K562 (cell line): ENCODE results near the gene ERBB4. TPM values are rescaled to one million over a fixed set of nuclear protein-coding genes. Genes with fewer than 3 reads are reported as not detected.

Experiments used
- NR4A1 ChIP-seq, 2 experiments: fragments of 250-450 bp in 1 of 2; fragments of 450-650 bp in 1 of 2; sonication (Bioruptor Pico) in 1 of 2; IDR thresholded peaks; 2 replicates each; pipeline versions ENCODE4 v1.4.0 to v1.6.1; 2016 to 2020; ENCODE audit warnings: mild to moderate bottlenecking in 2 of 2, missing compliant biosample characterization in 1 of 2, missing genetic modification characterization in 1 of 2, moderate library complexity in 1 of 2
- SREBF1 ChIP-seq: fragments of 150-350 bp; IDR thresholded peaks from 2 replicates; pipeline ENCODE4 v1.6.1; 2014; ENCODE audit warnings: antibody characterized with exemption, low read depth, low read length, borderline replicate concordance
- ZSCAN32 ChIP-seq: fragments of 450-650 bp; formaldehyde crosslinking; IDR thresholded peaks from 2 replicates; pipeline ENCODE4 v1.4.0; 2020; ENCODE audit warnings: mild to moderate bottlenecking, moderate library complexity
- polyA plus RNA-seq, 8 experiments: library from polyadenylated mRNA; depleted of rRNA in 4 of 8; stranded (reverse) in 5 of 8; unstranded in 3 of 8; fragments of >200 nt; fragmentation: Nextera tagmentation in 2 of 8; fragmentation: Illumina TruSeq in 1 of 8; extraction: Ambion mirVana in 2 of 8; extraction: Trizol in 1 of 8; gene quantifications; 2 replicates each; pipeline versions ENCODE4 v1.2.1 to v1.2.3, GENCODE V29; 2011 to 2014; ENCODE audit warnings: inconsistent platforms in 1 of 8, missing spikeins in 1 of 8
- total RNA-seq, 7 experiments: library from RNA; depleted of rRNA in 6 of 7; stranded (reverse); fragments of >200 nt in 6 of 7; fragmentation: Illumina TruSeq in 2 of 7; extraction: Trizol in 2 of 7; gene quantifications; 2 replicates each; pipeline versions ENCODE4 v1.2.1 to v1.2.3, GENCODE V29; 2011 to 2021; ENCODE audit warnings: low replicate concordance in 1 of 7
- TF ChIP-seq, protein P1 (sequence below), 2 experiments: fragments of 450-650 bp in 1 of 2; sonication (generic) in 1 of 2; formaldehyde crosslinking in 1 of 2; IDR thresholded peaks; 2 replicates each; pipeline versions ENCODE4 v1.7.1 to v1.9.0; 2016 to 2022; ENCODE audit warnings: inconsistent platforms in 1 of 2, mild to moderate bottlenecking in 1 of 2, missing genetic modification reagents in 1 of 2

ERBB4 gene
- total and polyA plus RNA-seq, 9 of the 15 experiments (the other 6 are each of a cell fraction or from before 2014, with no cell fraction given): not detected

DNA sequence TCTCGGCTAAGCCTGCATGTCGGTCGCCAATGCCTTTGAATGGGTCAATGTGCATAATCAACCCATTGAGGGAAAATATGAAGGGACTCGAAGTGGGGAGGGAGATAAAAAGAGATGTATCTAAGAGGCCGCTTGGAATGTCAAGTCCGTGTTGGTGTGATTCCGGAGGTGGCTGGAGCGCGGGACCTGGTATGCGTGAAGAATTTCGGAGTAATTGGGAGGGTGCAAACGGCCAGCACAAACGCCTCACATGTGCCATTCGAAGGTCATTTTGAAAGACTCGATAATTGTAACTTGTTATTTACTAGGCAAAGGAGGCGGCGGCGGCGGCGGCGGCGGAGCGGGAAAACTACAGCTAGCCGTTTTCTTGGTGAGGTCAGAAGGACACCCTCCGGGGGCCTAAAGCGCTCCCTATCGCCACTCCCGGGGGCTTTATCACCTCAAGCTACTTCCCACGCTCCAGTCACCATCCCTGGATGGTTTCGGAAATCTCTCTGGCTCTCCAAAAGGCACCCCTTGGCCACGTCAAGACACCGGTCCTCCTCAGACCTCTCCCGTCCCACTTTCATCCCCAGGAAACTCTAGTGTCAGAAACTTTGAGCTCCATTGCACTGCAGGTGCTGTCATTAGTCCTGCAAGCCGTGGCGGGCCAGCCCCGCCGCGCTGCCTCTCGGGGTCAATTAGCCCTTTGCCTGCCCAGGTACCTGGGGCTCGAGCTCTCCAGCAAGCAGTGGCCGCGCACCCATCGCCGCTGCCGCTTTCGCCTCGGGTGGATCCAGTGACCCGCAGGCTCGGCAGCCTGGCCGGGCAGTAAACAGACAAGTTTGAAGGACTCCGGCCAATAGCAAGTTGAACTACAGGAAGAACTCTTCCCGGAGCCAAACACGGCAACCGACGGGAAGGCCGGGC, 1.5 kb downstream of the ERBB4 start (continued):
- TF ChIP-seq, protein P1, sequence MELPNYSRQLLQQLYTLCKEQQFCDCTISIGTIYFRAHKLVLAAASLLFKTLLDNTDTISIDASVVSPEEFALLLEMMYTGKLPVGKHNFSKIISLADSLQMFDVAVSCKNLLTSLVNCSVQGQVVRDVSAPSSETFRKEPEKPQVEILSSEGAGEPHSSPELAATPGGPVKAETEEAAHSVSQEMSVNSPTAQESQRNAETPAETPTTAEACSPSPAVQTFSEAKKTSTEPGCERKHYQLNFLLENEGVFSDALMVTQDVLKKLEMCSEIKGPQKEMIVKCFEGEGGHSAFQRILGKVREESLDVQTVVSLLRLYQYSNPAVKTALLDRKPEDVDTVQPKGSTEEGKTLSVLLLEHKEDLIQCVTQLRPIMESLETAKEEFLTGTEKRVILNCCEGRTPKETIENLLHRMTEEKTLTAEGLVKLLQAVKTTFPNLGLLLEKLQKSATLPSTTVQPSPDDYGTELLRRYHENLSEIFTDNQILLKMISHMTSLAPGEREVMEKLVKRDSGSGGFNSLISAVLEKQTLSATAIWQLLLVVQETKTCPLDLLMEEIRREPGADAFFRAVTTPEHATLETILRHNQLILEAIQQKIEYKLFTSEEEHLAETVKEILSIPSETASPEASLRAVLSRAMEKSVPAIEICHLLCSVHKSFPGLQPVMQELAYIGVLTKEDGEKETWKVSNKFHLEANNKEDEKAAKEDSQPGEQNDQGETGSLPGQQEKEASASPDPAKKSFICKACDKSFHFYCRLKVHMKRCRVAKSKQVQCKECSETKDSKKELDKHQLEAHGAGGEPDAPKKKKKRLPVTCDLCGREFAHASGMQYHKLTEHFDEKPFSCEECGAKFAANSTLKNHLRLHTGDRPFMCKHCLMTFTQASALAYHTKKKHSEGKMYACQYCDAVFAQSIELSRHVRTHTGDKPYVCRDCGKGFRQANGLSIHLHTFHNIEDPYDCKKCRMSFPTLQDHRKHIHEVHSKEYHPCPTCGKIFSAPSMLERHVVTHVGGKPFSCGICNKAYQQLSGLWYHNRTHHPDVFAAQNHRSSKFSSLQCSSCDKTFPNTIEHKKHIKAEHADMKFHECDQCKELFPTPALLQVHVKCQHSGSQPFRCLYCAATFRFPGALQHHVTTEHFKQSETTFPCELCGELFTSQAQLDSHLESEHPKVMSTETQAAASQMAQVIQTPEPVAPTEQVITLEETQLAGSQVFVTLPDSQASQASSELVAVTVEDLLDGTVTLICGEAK (IDR thresholded peaks at IDR 0.05): no peak
- TF ChIP-seq, protein P1 (CRISPR knock-in tag; IDR thresholded peaks at IDR 0.05): no peak
- TF ChIP-seq ZSCAN32 (CRISPR knock-in tag) (no peak), NR4A1 (CRISPR knock-in tag; IDR thresholded peaks at IDR 0.05) (no peak), NR4A1 (tag; IDR thresholded peaks at IDR 0.05) (no peak), SREBF1 (no peak)
